GM18519 (cell line): ENCODE results near the gene RALB.

Experiments used
- ATAC-seq: cut with Tn5 transposase; IDR thresholded peaks from one replicate; pipeline ENCODE4 v1.9.1; 2021; ENCODE audit warnings: mild to moderate bottlenecking, moderate library complexity; ENCODE audit not compliant: unreplicated experiment, low FRiP score

The RALB gene

GRCh38 chr2:120260736-120261135 lies 8.1 kb downstream of the RALB start:
- no peak for ATAC-seq

DNA sequence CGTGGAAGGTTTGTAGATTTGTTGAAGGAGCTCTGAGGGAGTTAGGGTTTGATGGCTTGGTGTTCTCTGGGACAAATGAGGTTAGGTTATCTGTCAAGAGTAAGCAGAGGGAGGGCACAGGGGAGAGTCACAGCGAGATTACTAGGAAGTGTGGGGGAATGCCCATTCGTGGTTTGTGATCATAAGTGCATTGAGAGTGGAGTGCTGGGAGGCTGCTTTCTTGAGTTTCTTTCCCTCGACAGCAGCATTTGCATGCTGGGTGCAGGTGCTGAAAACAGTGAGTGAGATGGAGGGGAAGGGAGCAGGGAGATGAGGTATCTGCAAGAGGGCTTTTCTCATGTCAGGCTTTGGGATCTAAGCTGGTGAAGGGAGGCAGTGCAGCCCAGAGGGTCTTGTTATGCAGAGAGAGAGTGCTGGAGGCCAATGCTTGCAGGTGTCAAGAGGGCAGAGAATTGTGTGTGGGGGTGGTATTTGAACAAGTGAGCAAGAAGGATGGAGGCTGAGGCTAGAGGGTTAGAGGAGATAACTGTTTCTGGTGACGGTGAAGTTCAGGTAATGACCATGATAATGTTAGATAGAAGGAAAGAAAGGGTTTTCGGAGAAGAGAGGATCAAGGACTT lies 8.8 kb downstream of the RALB start:
- no peak for ATAC-seq

GRCh38 chr2:120262150-120262549 lies 9.5 kb downstream of the RALB start:
- no peak for ATAC-seq

DNA sequence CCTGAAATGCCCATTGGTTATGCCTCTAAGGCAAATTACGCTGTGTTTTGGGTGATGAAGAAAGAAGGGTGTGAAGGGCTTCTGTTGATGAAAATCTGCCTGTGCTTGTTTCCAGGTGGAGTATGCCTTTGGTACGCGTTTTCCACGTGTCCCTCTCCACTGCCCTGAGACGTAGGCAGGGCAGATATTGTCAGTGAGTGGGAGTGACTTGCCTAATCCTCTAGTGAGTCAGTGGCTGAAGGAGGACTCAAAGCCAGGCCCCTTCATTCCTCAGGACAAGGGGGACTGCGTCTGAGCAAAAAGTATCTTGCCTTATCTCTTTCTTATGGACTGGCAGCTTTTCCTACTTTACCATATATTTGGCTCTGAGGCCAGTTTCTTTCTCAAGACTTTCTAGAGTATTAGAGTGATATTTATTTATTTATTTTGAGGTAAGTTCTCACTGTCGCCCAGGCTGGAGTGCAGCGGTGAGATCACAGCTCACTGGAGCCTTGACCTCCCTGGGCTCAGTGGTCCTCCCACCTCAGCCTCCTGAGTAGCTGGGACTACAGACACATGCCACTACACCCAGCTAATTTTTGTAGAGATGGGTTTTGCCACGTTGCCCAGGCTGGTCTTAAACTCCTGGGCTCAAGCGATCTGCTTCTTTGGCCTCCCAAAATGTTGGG lies 10.2 kb downstream of the RALB start:
- no peak for ATAC-seq

- ATAC-seq, result no peak
Observed at GRCh38 chr2:120265006-120265405, 12.4 kb downstream of the RALB start.

DNA sequence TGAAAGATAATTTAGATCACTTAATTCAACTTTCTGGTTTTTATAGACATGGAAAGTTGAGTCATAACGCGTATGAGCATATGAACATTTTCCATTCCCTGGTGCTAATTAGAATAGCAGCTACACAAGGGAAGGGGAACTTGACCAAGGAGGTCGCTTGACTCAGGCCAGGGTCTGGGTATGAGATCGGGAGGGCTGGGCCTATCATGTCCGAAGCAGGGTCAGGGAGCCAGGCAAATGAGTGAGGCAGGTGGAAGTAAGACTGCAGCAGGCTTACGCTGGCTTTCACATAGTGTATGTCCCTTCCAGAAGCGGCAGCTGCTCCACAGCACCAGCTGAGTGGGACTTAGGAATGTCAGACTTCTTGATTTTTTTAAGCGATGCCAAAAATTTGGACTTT lies 14.7 kb downstream of the RALB start:
- no peak for ATAC-seq

DNA sequence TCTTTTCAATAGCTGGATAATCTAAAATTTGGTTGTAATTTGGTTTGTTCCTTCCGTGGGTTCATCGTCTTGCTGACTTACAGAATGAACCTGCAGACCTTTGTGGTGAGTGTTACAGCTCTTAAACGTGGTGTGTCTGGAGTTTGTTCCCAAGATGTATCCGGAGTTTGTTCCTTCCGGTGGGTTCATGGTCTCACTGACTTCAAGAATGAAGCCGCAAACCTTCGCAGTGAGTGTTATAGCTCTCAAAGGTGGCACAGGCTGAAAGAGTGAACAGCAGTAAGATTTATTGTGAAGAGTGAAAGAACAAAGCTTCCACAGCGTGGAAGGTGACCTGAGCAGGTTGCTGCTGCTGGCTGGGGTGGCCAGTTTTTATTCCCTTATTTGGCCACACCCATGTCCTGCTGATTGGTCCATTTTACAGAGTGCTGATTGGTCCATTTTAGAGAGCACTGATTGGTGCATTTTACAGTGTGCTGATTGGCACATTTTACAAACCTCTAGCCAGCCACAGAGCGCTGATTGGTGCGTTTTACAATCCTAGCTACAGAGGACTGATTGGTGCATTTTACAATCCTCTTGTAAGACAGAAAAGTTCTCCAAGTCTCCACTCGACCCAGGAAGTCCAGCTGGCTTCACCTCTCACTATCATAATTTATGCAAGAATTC lies 16.6 kb downstream of the RALB start:
- no peak for ATAC-seq

DNA sequence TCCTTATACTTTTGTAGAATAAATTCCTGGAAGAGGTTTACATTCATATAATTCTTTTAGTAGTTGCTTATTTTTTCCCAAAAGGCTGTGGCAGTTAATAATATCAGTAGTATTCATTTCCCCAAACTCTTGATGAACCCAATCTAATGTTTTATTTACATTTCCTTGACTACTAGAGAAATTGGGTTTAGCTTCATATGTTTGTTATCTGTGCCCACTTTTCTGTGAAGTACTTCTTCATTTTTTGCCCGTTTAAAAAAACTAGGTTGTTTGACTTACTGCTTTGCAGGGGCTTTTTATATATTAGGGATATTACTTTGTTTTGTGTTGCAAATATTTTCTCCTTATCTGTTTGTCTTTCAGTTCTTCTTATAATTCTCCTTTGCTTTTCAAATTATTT lies 17.2 kb downstream of the RALB start:
- no peak for ATAC-seq

DNA sequence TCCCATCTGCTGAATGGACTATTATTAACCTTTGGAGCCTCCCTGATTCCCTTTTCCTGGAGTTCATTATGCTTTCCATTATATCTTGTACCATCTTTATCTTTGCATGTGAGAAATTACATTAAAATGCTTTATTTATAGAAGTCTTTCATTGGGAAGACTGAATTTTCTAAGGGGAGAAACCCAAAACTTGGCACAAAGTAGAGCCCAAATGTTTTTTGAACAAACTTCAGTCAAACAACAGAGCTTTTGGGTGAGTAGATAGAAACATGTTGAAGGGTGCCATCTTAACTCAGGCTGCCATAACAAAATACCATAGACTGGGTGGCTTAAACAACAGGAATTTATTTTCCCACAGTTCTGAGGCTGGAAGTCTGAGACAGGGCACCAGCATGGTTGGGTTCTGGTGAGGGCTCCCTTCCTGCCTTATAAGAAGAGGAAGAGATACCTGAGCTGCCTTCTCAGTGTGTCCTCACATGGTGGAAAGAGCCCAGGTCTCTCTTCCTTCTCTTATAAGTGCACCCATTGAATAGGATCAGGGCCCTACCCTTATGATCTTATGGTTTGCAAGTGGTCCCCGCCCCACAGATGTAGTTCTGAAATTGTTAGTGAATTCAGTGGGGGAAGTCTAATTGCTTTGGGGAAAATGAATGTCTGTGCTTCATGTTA lies 19.2 kb downstream of the RALB start:
- no peak for ATAC-seq

- no peak for ATAC-seq
Observed at GRCh38 chr2:120272763-120273481, 20.3 kb downstream of the RALB start.

- no peak for ATAC-seq
Observed at GRCh38 chr2:120275617-120276400, 23.2 kb downstream of the RALB start.

- no peak for ATAC-seq
Observed at GRCh38 chr2:120277505-120278205, 25.0 kb downstream of the RALB start.

- no peak for ATAC-seq
Observed at GRCh38 chr2:120278901-120279300, 26.2 kb downstream of the RALB start.

DNA sequence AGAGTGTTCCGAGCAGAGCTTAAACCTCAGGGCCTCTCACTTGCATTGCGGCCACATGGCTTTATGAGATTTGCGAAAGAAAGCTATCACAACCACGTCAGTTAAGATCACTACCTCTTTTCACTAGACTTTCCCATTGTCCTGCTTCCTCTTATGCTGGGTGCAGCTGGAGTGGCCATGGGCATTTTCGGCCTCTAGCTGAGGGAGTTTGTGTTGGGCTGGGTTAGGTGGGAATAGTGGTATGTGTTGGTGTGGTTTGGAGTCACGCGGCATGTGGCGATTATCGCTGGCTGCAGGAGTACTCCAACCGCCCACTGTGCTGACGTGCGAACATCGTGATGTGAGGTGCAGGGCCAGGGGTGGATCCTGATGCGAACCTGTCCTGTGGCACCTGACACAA lies 27.1 kb downstream of the RALB start:
- ATAC-seq, result no peak

- no peak for ATAC-seq
Observed at GRCh38 chr2:120283649-120284048, 31.0 kb downstream of the RALB start.

DNA sequence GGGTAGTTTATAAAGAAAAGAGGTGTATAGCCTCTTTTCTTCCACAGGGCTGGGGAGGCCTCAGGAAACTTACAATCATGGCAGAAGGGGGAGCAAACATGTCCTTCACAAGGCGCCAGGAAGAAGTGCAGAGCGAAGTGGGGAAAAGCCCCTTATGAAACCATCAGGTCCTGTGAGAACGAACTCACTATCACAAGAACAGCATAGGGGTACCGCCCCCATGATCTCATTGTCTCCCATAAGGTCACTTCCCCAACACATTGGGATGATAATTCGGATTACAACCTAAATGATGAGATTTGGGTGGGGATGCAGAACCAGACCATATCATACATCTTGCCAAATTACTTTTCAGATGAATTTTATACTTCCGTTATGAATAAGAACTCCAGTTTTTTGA lies 32.4 kb downstream of the RALB start:
- no peak for ATAC-seq

- peak; percentile 98 for ATAC-seq
Observed at GRCh38 chr2:120287183-120288015, 34.7 kb downstream of the RALB start.

DNA sequence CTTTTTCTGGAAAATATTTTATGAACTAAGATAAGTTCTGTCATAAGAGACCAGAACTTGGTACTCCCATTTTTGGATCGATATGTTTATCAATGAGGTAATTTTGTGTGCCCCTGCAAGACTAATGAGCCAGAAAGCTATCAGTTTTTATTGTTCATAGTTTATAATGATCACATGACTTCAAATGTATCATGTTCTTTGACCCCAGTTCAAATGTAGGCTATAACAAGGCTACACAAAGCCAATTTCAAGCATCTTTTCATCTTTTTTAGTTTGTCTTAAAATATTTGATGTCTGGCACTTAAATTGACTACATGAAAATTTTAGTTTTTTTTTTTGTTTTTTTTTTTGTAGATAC lies 35.3 kb downstream of the RALB start:
- ATAC-seq, result no peak
